ENCODE measurements around the gene ALPI.

DNA sequence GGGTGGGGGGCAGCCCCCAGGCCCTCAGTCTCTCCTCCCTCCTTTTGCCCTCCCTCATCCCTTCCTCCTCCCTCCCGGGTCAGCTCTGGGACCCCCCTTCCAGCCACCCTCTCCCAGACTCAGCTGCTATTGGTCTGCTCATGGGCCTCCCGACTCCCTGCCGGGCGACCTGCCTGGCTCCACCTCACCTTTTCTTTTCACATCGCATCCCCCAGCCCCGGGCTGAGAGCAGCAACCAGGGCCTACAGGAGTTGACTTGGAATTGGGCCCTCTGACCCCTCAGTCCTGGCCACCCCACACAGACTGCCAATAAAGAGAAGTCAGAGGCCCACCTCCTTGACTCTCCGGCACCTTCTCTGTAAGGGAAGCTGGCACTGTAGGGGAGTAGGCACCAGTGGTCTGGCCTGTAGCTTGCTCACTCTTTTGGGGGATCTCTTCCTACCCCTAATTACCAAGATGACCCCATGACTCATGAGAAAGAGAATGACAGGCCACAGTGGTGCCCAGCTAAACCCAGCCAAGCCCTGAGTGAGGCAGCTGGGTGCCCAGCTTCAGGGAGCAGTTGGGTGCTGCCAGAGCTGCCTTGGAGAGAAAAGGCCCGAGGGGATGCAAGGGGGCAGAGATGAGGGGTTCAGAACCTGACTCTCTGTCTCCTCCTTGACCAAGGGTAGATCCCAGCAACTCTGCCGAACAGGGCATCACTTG lies 33.7 kb downstream of the ALPI start:
- TF ChIP-seq, protein P1, sequence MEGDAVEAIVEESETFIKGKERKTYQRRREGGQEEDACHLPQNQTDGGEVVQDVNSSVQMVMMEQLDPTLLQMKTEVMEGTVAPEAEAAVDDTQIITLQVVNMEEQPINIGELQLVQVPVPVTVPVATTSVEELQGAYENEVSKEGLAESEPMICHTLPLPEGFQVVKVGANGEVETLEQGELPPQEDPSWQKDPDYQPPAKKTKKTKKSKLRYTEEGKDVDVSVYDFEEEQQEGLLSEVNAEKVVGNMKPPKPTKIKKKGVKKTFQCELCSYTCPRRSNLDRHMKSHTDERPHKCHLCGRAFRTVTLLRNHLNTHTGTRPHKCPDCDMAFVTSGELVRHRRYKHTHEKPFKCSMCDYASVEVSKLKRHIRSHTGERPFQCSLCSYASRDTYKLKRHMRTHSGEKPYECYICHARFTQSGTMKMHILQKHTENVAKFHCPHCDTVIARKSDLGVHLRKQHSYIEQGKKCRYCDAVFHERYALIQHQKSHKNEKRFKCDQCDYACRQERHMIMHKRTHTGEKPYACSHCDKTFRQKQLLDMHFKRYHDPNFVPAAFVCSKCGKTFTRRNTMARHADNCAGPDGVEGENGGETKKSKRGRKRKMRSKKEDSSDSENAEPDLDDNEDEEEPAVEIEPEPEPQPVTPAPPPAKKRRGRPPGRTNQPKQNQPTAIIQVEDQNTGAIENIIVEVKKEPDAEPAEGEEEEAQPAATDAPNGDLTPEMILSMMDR (conservative IDR thresholded peaks at IDR 0.05), result no peak
- TF ChIP-seq EZH2 (IDR thresholded peaks at IDR 0.05; ENCODE audit: low read depth), result no peak

Measured in PC-9 (cell line).